Measurements from ENCODE around the gene ARHGAP15. TPM values are rescaled to one million over a fixed set of nuclear protein-coding genes. Genes with fewer than 3 reads are reported as not detected.
"Not testable (repeated sequence)": the region's sequence is repeated elsewhere in the genome, so short reads cannot be mapped to it uniquely, and the experiment has no call there.

The ARHGAP15 gene
- total RNA-seq, 4 donors from 2014 or later, result 3.4 to 9.3 (median 6.4) TPM

DNA sequence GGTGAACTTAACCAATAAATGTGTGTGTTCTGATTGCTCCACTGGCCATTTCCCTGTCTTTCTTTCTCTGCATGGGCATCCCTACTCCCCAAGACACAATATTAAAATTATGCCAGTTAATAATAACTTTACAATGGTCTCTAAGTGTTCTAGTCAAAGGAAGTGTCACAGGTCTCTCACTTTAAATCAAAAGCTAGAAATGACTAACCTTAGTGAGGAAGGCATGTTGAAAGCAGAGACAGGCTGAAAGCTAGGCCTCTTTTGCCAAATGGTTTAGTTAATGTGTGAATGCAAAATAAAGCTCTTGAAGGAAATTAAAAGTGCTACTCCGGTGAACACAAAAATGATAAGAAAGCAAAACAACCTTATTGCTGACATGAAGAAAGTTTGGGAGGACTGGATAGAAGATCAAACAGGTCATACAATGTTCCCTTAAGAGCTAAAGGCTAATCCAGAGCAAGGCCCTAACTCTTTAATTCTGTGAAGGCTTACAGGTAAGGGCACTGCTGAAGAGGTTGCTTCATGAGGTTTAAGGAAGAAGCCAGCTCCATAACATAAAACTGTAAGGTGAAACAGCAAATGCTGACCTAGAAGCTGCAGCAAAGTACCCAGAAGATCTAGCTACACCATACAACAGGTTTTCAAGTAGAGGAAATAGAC lies 44.0 kb upstream of the ARHGAP15 start:
- Histone ChIP-seq H3K9me3 (no peaks in the 10 kb centered on the region), H3K4me3 (no peak overlapping the region), H3K36me3 (no peaks in the 10 kb centered on the region), H3K27me3 (no peaks in the 10 kb centered on the region), H3K27ac (no peak overlapping the region), H3K4me1 (no peaks in the 10 kb centered on the region)
- ATAC-seq, result no peak
- TF ChIP-seq EP300 (IDR thresholded peaks at IDR 0.05) (no peak), POLR2AphosphoS5 (IDR thresholded peaks at IDR 0.05) (no peak), POLR2A (IDR thresholded peaks at IDR 0.05) (no peak)
- TF ChIP-seq, protein P1, sequence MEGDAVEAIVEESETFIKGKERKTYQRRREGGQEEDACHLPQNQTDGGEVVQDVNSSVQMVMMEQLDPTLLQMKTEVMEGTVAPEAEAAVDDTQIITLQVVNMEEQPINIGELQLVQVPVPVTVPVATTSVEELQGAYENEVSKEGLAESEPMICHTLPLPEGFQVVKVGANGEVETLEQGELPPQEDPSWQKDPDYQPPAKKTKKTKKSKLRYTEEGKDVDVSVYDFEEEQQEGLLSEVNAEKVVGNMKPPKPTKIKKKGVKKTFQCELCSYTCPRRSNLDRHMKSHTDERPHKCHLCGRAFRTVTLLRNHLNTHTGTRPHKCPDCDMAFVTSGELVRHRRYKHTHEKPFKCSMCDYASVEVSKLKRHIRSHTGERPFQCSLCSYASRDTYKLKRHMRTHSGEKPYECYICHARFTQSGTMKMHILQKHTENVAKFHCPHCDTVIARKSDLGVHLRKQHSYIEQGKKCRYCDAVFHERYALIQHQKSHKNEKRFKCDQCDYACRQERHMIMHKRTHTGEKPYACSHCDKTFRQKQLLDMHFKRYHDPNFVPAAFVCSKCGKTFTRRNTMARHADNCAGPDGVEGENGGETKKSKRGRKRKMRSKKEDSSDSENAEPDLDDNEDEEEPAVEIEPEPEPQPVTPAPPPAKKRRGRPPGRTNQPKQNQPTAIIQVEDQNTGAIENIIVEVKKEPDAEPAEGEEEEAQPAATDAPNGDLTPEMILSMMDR (IDR thresholded peaks at IDR 0.05), result no peak
- 71% methylated on average over 1 of the region's 1 CpG; no CpG with 5 or more reads in 1 of the 2 donors for WGBS, 2 donors (ENCODE audit: low coverage in 1 of 2)

DNA sequence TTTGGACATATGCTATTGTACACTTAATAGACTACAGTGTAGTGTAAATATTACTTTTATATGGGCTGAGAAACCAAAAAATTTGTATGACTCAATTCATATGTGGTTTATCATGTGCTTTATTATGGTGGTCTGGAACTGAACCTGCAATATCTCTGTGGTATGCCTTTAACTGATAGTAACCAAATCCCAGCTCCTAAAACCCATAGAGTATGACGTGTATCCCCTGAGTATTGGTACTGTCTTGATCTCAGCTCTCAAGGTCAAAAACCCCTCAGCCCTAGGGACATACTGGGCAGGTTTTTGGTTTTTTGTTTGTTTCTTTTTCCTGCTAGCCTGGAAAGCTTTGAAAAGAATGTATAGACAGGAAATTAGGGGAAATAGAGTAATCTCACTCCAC lies 42.2 kb upstream of the ARHGAP15 start:
- WGBS, 2 donors (ENCODE audit: low coverage in 1 of 2), result 38 to 50% methylated on average over 1 of the region's 1 CpG
- Histone ChIP-seq H3K36me3 (no peaks in the 10 kb centered on the region), H3K27ac (no peak overlapping the region), H3K4me1 (no peaks in the 10 kb centered on the region), H3K27me3 (no peaks in the 10 kb centered on the region), H3K9me3 (no peaks in the 10 kb centered on the region), H3K4me3 (no peak overlapping the region)
- no peak for TF ChIP-seq POLR2AphosphoS5 (IDR thresholded peaks at IDR 0.05)
- TF ChIP-seq, protein P1 (IDR thresholded peaks at IDR 0.05), result no peak
- no peak for TF ChIP-seq EP300 (IDR thresholded peaks at IDR 0.05)
- TF ChIP-seq POLR2A (IDR thresholded peaks at IDR 0.05), result no peak
- no peak for ATAC-seq

DNA sequence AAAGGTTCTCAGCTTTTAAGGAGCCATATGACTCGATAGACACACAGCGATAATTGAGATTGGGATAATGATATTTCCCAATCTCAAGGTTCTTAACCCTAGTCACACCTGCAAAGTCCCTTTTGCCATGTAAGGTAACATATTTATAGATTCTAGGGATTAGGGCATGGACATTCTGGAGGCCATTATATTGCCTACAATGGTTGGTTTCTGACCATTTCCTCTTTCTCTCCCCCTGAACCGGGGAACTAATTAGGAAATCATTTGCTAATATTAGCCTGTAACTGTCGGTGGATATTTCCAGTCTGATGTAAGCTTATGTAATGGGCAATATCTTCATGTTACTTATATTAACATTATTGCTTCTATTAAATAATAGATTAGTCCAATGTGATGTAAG lies 40.8 kb upstream of the ARHGAP15 start:
- no peaks in the 10 kb centered on the region for H3K36me3 ChIP-seq
- H3K27me3 ChIP-seq, result no peaks in the 10 kb centered on the region
- no peak for TF ChIP-seq EP300 (IDR thresholded peaks at IDR 0.05)
- TF ChIP-seq, protein P1 (IDR thresholded peaks at IDR 0.05), result no peak
- TF ChIP-seq POLR2AphosphoS5 (IDR thresholded peaks at IDR 0.05), result no peak
- TF ChIP-seq POLR2A (IDR thresholded peaks at IDR 0.05), result no peak
- no peak for ATAC-seq
- H3K9me3 ChIP-seq, result no peaks in the 10 kb centered on the region
- WGBS, 2 donors (ENCODE audit: low coverage in 1 of 2), result 86 to 94% methylated on average over 4 of the region's 4 CpGs
- no peaks in the 10 kb centered on the region for H3K4me1 ChIP-seq
- no peak overlapping the region for H3K4me3 ChIP-seq
- H3K27ac ChIP-seq, result no peak overlapping the region

DNA sequence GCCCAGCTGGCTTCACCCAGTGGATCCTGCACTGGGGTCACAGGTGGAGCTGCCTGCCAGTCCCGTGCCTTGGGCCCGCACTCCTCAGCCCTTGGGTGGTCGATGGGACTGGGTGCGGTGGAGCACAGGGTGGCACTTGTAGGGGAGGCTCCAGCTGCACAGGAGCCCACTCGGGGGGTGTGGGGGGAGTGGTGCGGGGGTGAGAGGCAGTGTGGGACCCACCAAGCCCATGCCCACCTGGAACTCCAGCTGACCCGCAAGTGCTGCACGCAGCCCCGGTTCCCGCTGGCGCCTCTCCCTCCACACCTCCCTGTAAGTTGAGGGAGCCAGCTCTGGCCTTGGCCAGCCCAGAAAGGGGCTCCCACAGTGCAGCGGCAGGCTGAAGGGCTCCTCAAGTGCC lies 39.7 kb upstream of the ARHGAP15 start:
- WGBS, 2 donors (ENCODE audit: low coverage in 1 of 2), result 71% methylated on average over 1 of the region's 12 CpGs; no CpG with 5 or more reads in 1 of the 2 donors
- not testable (repeated sequence) for H3K36me3 ChIP-seq, H3K27me3 ChIP-seq, ATAC-seq, H3K27ac ChIP-seq, H3K4me3 ChIP-seq, H3K4me1 ChIP-seq, H3K9me3 ChIP-seq

DNA sequence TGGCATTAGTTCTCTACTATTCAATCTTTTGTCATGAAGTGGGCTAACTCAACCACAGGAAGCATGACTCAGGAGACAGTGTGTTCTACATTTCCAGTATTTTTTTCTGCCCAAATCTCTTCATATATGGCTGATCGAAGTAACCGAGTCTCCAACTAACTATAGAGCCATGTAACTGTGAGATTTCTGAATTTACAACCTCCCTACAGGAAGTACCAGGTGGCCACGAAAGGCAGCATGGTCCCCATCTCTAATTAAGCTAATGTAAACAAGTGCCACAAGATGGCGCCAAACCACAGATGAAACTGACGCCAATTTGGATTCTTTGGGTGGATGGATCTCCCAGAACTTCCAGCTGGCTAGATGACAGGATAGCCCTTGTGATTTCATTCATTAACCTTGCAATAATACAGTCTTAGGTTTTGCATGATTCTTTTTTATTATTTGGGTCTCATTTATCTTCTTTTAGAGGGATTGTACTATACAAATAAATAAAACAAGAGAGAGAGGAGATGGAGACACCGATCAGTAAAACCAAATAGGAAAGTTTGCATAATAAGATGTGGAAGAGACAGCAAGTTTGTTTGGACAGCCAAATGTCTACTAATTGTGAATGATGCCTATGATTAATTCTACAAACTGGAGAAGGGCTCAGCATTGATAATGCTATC lies 18.3 kb upstream of the ARHGAP15 start:
- no peaks in the 10 kb centered on the region for H3K36me3 ChIP-seq
- H3K27me3 ChIP-seq, result no peaks in the 10 kb centered on the region
- H3K4me1 ChIP-seq, result no peaks in the 10 kb centered on the region
- no peak overlapping the region for H3K4me3 ChIP-seq
- WGBS, 2 donors (ENCODE audit: low coverage in 1 of 2), result 27 to 28% methylated on average over 6 of the region's 6 CpGs
- TF ChIP-seq, protein P1 (IDR thresholded peaks at IDR 0.05), result peak; percentile 8 to 54 (median 29)
- TF ChIP-seq POLR2AphosphoS5 (IDR thresholded peaks at IDR 0.05), result no peak
- no peaks in the 10 kb centered on the region for H3K9me3 ChIP-seq
- ATAC-seq, result peak; percentile 39
- no peak overlapping the region for H3K27ac ChIP-seq

Data from gastroesophageal sphincter (tissue), 4 donors.